Measurements from ENCODE around the gene LIN9.
"Not testable (repeated sequence)": the region's sequence is repeated elsewhere in the genome, so short reads cannot be mapped to it uniquely, and the experiment has no call there.

Gene LIN9

GRCh38 chr1:226211181-226211821 lies 97.7 kb downstream of the LIN9 start:
- DNase-seq (ENCODE audit: low spot score): no peak

- DNase-seq (ENCODE audit: low spot score): no peak
Observed at GRCh38 chr1:226210571-226211176, 98.3 kb downstream of the LIN9 start.

- no peak for DNase-seq (ENCODE audit: low spot score)
Observed at GRCh38 chr1:226209307-226210059, 99.5 kb downstream of the LIN9 start.

GRCh38 chr1:226207048-226207447 lies 101.9 kb downstream of the LIN9 start:
- no peak for DNase-seq (ENCODE audit: low spot score)

GRCh38 chr1:226204198-226204597 lies 104.8 kb downstream of the LIN9 start:
- DNase-seq (ENCODE audit: low spot score): no peak

- no peak for DNase-seq (ENCODE audit: low spot score)
Observed at GRCh38 chr1:226203655-226204054, 105.3 kb downstream of the LIN9 start.

- no peak for DNase-seq (ENCODE audit: low spot score)
Observed at GRCh38 chr1:226203240-226203639, 105.7 kb downstream of the LIN9 start.

- DNase-seq (ENCODE audit: low spot score): not testable (repeated sequence)
Observed at GRCh38 chr1:226202666-226203065, 106.3 kb downstream of the LIN9 start.

DNA sequence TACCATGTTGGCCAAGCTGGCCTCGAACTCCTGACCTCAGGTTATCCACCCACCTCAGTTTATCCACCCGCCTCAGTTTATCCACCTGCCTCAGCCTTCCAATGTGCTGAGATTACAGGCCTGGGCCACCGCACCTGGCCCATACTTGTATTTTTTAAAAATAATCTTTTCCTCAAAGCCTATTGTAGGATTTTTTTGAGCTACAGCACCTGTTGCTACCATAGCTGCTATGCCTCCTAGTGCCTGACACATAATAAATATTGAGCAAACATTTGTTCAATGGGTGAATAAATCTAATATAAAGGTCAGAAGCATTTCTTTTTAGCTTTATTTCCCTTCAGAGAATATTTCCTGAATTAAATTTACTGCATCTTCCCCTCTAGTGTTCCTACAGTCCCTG lies 106.7 kb downstream of the LIN9 start:
- no peak for DNase-seq (ENCODE audit: low spot score)

DNA sequence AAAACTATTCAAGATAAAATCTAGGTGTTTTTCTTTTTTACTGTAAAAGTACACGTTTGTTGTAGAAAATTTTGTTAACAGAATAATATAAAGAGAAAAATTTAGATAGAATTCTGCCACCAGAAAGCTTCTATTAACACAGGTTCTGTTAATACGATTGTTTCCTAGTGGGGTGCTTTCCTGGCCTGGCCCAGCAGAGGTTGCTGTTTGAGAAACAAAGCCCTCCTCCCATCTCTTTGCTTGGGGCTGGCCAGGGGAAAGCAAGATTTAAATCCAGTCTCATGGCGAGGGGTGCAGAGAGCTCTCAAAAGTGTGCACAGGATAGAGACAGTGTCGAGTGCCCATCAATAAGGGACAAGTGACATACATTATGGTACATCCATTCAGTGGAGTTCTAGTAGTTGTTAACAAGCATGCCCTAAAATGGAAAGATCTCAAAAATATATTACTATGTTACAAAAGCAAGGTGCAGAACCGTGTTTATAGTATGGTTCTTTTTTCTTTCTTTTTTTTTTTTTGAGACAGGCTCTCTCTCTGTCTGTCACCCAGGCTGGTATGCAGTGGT lies 107.9 kb downstream of the LIN9 start:
- DNase-seq (ENCODE audit: low spot score): no peak

GRCh38 chr1:226199971-226200370 lies 109.0 kb downstream of the LIN9 start:
- DNase-seq (ENCODE audit: low spot score): no peak

GRCh38 chr1:226195144-226195543 lies 113.8 kb downstream of the LIN9 start:
- DNase-seq (ENCODE audit: low spot score): no peak

GRCh38 chr1:226187380-226187779 lies 121.6 kb downstream of the LIN9 start:
- DNase-seq (ENCODE audit: low spot score): no peak

DNA sequence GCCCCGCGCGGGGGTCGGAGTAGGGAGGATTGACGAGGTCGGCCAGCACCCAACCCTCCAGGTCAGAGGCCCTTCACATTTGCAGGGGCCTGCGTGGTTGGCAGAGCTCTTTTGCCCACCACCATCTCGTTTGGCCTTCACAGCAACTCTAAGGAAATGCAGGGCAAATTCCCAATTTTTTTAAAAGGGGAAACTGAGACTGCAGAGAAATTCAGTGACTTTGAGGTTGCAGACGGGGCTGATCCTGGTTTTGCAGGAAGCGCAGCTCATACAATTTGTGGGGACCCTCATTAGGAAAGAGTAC lies 122.0 kb downstream of the LIN9 start:
- DNase-seq (ENCODE audit: low spot score): no peak

DNA sequence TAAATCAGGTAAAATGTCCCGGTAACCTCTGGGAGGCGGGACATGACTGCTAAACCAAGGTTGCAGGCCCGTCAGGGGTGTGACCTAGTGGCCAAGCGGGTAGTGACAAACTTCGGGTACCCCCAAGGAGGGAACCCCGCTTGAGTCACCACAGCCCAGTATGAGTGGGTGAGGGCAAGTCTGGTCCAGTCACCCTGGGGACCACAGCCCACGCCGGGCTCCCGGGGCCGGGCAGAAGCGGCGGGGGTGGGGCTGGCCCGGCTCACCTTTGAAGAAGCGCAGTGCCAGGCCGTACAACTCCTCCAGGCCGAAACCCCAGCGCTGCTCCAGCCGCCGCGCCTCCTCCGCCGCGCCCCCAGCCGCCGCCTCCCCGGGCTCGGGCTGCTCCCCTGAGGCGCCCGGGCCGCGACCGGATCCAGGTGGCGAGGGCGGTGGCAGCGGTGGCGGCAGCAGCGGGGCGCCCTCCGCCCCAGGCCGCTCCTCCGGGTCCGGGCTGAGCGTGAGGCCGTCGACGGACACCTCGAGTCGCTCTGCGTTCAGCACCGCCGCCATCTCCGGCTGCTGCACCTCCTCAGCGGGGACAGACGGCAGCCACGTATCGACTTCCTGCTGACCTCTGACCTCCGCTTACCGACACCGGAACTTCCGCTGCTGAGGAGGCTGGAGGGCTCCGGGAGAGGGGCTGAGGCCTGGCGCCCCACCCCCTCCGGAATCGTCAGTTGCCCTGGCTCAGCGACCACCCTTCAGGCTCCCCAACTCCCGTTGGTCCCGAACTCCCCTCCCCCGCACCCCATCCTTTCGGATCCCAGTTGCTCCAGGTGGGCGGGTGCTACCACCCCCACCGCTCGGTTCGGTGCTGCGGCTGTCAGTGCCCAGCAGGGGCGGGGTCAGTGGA lies 122.6 kb downstream of the LIN9 start, which contains the start of gene ACBD3:
Gene ACBD3 (minus strand): TSS at position 618 of the 895 bp plus-strand sequence. CDS start 66 bp downstream, at position 552.
- peak; percentile 79 for DNase-seq (ENCODE audit: low spot score)

DNA sequence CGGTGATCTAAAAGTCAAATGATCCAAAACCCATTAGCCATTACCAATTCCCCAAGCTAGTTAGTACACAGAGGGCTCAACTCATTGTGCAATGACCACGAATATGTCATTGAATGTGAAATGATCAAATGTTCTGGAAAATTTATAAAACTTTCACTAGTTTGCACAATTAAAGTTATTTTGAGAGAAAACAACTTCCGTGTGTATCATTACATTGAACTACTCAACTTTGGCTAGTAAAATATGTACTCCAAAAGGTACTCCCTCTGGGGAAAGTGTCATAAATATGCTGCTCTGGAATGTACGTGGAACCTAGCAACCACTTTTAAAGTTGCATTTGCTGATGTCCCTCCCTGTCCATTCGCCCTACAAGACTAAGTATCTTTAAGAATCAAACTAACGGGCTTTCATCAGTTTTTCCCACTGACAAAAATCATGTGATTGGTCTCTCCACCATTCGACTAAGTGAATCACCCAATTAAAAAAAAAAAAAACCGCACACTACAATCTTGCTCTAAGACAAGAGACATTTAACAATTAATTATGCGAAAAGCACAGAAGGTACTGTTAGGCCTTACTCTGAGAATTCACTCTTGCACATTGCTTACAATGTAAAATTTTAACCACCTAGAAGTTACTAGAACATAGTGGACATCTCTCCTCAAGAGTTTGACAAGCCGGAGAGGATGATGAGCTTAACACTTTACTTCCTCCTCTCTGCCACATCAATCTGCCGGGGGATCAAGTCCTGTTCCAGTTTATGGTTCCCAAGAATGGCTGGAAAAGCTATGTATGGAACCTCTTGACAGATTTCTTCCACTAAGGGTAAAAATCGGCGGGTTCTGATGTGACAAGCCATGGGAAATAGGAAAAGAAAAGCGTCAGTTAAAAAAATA lies 123.6 kb downstream of the LIN9 start:
- peak; percentile 4 for DNase-seq (ENCODE audit: low spot score)

- no peak for DNase-seq (ENCODE audit: low spot score)
Observed at GRCh38 chr1:226181996-226182714, 126.8 kb downstream of the LIN9 start.

Measured in CD4-positive, alpha-beta T cell treated with Interleukin-15 for 4 hours (primary cell).